Astrocyte of the cerebellum (primary cell): Measurements from ENCODE around the gene TRIM46.
"Not testable (repeated sequence)": the region's sequence is repeated elsewhere in the genome, so short reads cannot be mapped to it uniquely, and the experiment has no call there.

Source experiments
- DNase-seq: peaks from one replicate; pipeline ENCODE4 v3.0.0-alpha.2; 2011; ENCODE audit warnings: low read depth
- H3K4me3 ChIP-seq: 2 replicates; pipeline ENCODE4 v1.5.1; 2011; ENCODE audit warnings: mild to moderate bottlenecking, low read depth, low read length, moderate library complexity
- CTCF ChIP-seq: IDR thresholded peaks from 2 replicates; pipeline ENCODE4 v1.5.1; 2012; ENCODE audit warnings: low read length, low read depth, moderate library complexity, mild to moderate bottlenecking; ENCODE audit errors: missing control alignments
- in situ Hi-C: cut with HindIII; loops from 2 replicates; pipeline ENCODE4 v1.10.0; 2017; ENCODE audit warnings: low sequenced_read_pairs

TRIM46 gene

GRCh38 chr1:155160128-155160527, 13.5 kb upstream of the TRIM46 start:
- in situ Hi-C loops = loop anchor here (10.0 kb wide), 1 partner anchor 65 kb away; no protein-coding TSS in a partner anchor
- no peak overlapping the region for H3K4me3 ChIP-seq
- no peak for TF ChIP-seq CTCF
- DNase-seq = no peak

GRCh38 chr1:155162631-155163030, 11.0 kb upstream of the TRIM46 start:
- in situ Hi-C loops = loop anchor here (10.0 kb wide), 1 partner anchor 68 kb away; no protein-coding TSS in a partner anchor
- DNase-seq, H3K4me3 ChIP-seq: not testable (repeated sequence)

GRCh38 chr1:155163785-155164184, 9.9 kb upstream of the TRIM46 start:
- DNase-seq, H3K4me3 ChIP-seq: not testable (repeated sequence)
- in situ Hi-C loops = loop anchor here (10.0 kb wide), 1 partner anchor 69 kb away; no protein-coding TSS in a partner anchor

- in situ Hi-C loops = loop anchor here (5.0 to 10.0 kb wide), 2 partner anchors 52 to 70 kb away; no protein-coding TSS in a partner anchor
- H3K4me3 ChIP-seq, DNase-seq: not testable (repeated sequence)
Observed at GRCh38 chr1:155164625-155165024, 9.0 kb upstream of the TRIM46 start.

- in situ Hi-C loops = loop anchor here (5.0 to 10.0 kb wide), 2 partner anchors 54 to 71 kb away; no protein-coding TSS in a partner anchor
- no peak for TF ChIP-seq CTCF
- DNase-seq = no peak
- H3K4me3 ChIP-seq = no peak overlapping the region
Observed at GRCh38 chr1:155166051-155166470, 7.6 kb upstream of the TRIM46 start.

GRCh38 chr1:155166471-155167165, 7.0 kb upstream of the TRIM46 start:
- no peak overlapping the region for H3K4me3 ChIP-seq
- no peak for DNase-seq
- in situ Hi-C loops = loop anchor here (5.0 to 10.0 kb wide), 2 partner anchors 54 to 72 kb away; no protein-coding TSS in a partner anchor
- no peak for TF ChIP-seq CTCF

GRCh38 chr1:155167166-155168104, 6.2 kb upstream of the TRIM46 start:
- in situ Hi-C loops = loop anchor here (5.0 to 10.0 kb wide), 2 partner anchors 55 to 73 kb away; no protein-coding TSS in a partner anchor
- TF ChIP-seq CTCF = peak; percentile 90
- peak; percentile 70 for DNase-seq
- peak overlapping the region; percentile 9 for H3K4me3 ChIP-seq

- DNase-seq, H3K4me3 ChIP-seq: not testable (repeated sequence)
- in situ Hi-C loops = loop anchor here (5.0 to 10.0 kb wide), 2 partner anchors 56 to 73 kb away; no protein-coding TSS in a partner anchor
Observed at GRCh38 chr1:155168105-155168445, 5.6 kb upstream of the TRIM46 start.
